ENCODE measurements around the gene TBC1D22A. TPM values are rescaled to one million over a fixed set of nuclear protein-coding genes. Genes with fewer than 3 reads are reported as not detected.

The TBC1D22A gene
- total and polyA plus RNA-seq, 2 donors (not counting 3 experiments of a cell fraction or from before 2014, with no cell fraction given), result 26.1 to 32.4 TPM

- peak; percentile 64 for DNase-seq (ENCODE audit: low read depth, low spot score)
- Histone ChIP-seq H4K20me1 (replicated peaks; ENCODE audit: control insufficient read depth, extremely low read depth, insufficient read depth, low read length) (no peaks in the 10 kb centered on the region), H3K9me1 (replicated peaks; ENCODE audit: control insufficient read depth, extremely low read depth, insufficient read depth, low read length) (no peaks in the 10 kb centered on the region), H3K4me3 (replicated peaks in 1 of 3; ENCODE audit: insufficient read depth in 1 of 3, low read depth in 1 of 3, low read length in 3 of 3) (no peak overlapping the region), H3K9me3 (replicated peaks; ENCODE audit: control insufficient read depth, insufficient read depth, low read length) (no peaks in the 10 kb centered on the region), H3K27ac (ENCODE audit: insufficient read depth, low read depth, low read length) (peak overlapping the region; percentile 34), H3K36me3 (ENCODE audit: control insufficient read depth in 2 of 2, extremely low read depth in 1 of 2, insufficient read depth in 2 of 2, low read length in 2 of 2) (no peaks in the 10 kb centered on the region), H3K4me1 (ENCODE audit: control insufficient read depth, extremely low read depth, insufficient read depth, low read length) (peaks cover 6% of the 10 kb centered on the region), H3K9ac (replicated peaks; ENCODE audit: extremely low read depth, insufficient read depth, low read length) (no peak overlapping the region), H3K79me2 (ENCODE audit: control insufficient read depth, insufficient read depth, low read length) (no peaks in the 10 kb centered on the region), H3K27me3 (ENCODE audit: control insufficient read depth in 2 of 2, insufficient read depth in 2 of 2, low read length in 2 of 2) (no peaks in the 10 kb centered on the region), H3K4me2 (ENCODE audit: insufficient read depth, low read length) (no peak overlapping the region), H2AFZ (ENCODE audit: low read depth, low read length) (no peak overlapping the region)
- intact Hi-C loops (cut with micrococcal nuclease) (no loop called here), dilution Hi-C loops (cut with MboI; ENCODE audit: extremely low pct_ligation_motif_present, low sequenced_read_pairs) (no loop called here)
- ChIA-PET POLR2A (no interaction called here), CTCF (interaction anchor here (1.2 kb wide), 1 partner anchor 15 kb away, joined by 3 read pairs; no protein-coding TSS in a partner anchor)
- no TSS peak for BruUV-seq (replicated peaks)
- peak; percentile 85 for FAIRE-seq
- no peak for TF ChIP-seq EZH2 (IDR thresholded peaks at IDR 0.05; ENCODE audit: borderline replicate concordance, low read depth, low read length, severe bottlenecking)
- no peak for TF ChIP-seq POLR2A (IDR thresholded peaks at IDR 0.05; ENCODE audit: low read depth, low read length)
- peak; percentile 25 for TF ChIP-seq FOS (IDR thresholded peaks at IDR 0.05; ENCODE audit: borderline replicate concordance, insufficient read depth, low read length)
Observed at GRCh38 chr22:47030143-47030661, 267.8 kb downstream of the TBC1D22A start.

GRCh38 chr22:47030881-47031627 is 268.6 kb downstream of the TBC1D22A start:
- H3K9ac ChIP-seq (replicated peaks; ENCODE audit: extremely low read depth, insufficient read depth, low read length), result no peak overlapping the region
- no peak overlapping the region for H2AFZ ChIP-seq (ENCODE audit: low read depth, low read length)
- H3K4me2 ChIP-seq (ENCODE audit: insufficient read depth, low read length), result no peak overlapping the region
- dilution Hi-C loops (cut with MboI; ENCODE audit: extremely low pct_ligation_motif_present, low sequenced_read_pairs) (no loop called here), intact Hi-C loops (cut with micrococcal nuclease) (no loop called here)
- peaks cover 6% of the 10 kb centered on the region for H3K4me1 ChIP-seq (ENCODE audit: control insufficient read depth, extremely low read depth, insufficient read depth, low read length)
- H3K4me3 ChIP-seq (replicated peaks in 1 of 3; ENCODE audit: insufficient read depth in 1 of 3, low read depth in 1 of 3, low read length in 3 of 3), result no peak overlapping the region
- no peak for TF ChIP-seq POLR2A (IDR thresholded peaks at IDR 0.05; ENCODE audit: low read depth, low read length)
- TF ChIP-seq POLR2AphosphoS5 (IDR thresholded peaks at IDR 0.05; ENCODE audit: insufficient read depth, low read depth, low read length), result no peak
- no peak for TF ChIP-seq FOS (IDR thresholded peaks at IDR 0.05; ENCODE audit: borderline replicate concordance, insufficient read depth, low read length)
- TF ChIP-seq JUN (IDR thresholded peaks at IDR 0.05; ENCODE audit: borderline replicate concordance, insufficient read depth, insufficient read length, low read depth), result no peak
- no peak for TF ChIP-seq MYC (IDR thresholded peaks at IDR 0.05; ENCODE audit: low read depth, low read length)
- TF ChIP-seq EZH2 (IDR thresholded peaks at IDR 0.05; ENCODE audit: borderline replicate concordance, low read depth, low read length, severe bottlenecking), result no peak
- no peak for TF ChIP-seq GATA2 (IDR thresholded peaks at IDR 0.05; ENCODE audit: insufficient read depth, insufficient read length, low read depth, low read length)
- TF ChIP-seq, protein P1, sequence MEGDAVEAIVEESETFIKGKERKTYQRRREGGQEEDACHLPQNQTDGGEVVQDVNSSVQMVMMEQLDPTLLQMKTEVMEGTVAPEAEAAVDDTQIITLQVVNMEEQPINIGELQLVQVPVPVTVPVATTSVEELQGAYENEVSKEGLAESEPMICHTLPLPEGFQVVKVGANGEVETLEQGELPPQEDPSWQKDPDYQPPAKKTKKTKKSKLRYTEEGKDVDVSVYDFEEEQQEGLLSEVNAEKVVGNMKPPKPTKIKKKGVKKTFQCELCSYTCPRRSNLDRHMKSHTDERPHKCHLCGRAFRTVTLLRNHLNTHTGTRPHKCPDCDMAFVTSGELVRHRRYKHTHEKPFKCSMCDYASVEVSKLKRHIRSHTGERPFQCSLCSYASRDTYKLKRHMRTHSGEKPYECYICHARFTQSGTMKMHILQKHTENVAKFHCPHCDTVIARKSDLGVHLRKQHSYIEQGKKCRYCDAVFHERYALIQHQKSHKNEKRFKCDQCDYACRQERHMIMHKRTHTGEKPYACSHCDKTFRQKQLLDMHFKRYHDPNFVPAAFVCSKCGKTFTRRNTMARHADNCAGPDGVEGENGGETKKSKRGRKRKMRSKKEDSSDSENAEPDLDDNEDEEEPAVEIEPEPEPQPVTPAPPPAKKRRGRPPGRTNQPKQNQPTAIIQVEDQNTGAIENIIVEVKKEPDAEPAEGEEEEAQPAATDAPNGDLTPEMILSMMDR (IDR thresholded peaks at IDR 0.05; ENCODE audit: extremely low read depth in 1 of 2, insufficient read depth in 1 of 2, low read depth in 1 of 2, low read length in 2 of 2), result no peak
- TF ChIP-seq MAX (IDR thresholded peaks at IDR 0.05; ENCODE audit: insufficient read depth, insufficient read length), result no peak
- no peak overlapping the region for H3K27ac ChIP-seq (ENCODE audit: insufficient read depth, low read depth, low read length)
- FAIRE-seq, result no peak
- no peaks in the 10 kb centered on the region for H4K20me1 ChIP-seq (replicated peaks; ENCODE audit: control insufficient read depth, extremely low read depth, insufficient read depth, low read length)
- H3K36me3 ChIP-seq (ENCODE audit: control insufficient read depth in 2 of 2, extremely low read depth in 1 of 2, insufficient read depth in 2 of 2, low read length in 2 of 2), result no peaks in the 10 kb centered on the region
- CTCF ChIA-PET, result no interaction called here
- no peaks in the 10 kb centered on the region for H3K9me3 ChIP-seq (replicated peaks; ENCODE audit: control insufficient read depth, insufficient read depth, low read length)
- no peaks in the 10 kb centered on the region for H3K79me2 ChIP-seq (ENCODE audit: control insufficient read depth, insufficient read depth, low read length)
- no TSS peak for BruUV-seq (replicated peaks)
- POLR2A ChIA-PET, result no interaction called here
- no peaks in the 10 kb centered on the region for H3K9me1 ChIP-seq (replicated peaks; ENCODE audit: control insufficient read depth, extremely low read depth, insufficient read depth, low read length)
- no peaks in the 10 kb centered on the region for H3K27me3 ChIP-seq (ENCODE audit: control insufficient read depth in 2 of 2, insufficient read depth in 2 of 2, low read length in 2 of 2)
- DNase-seq (ENCODE audit: low read depth, low spot score), result no peak
